Motor neuron (in vitro differentiated cells): ENCODE results near the gene ULK4. TPM values are rescaled to one million over a fixed set of nuclear protein-coding genes. Genes with fewer than 3 reads are reported as not detected.
A peak's percentile ranks its signal among the peaks of the same experiment; 100 is the strongest.
"Not testable (repeated sequence)": the region's sequence is repeated elsewhere in the genome, so short reads cannot be mapped to it uniquely, and the experiment has no call there.

Experiments used
- ATAC-seq, 8 experiments: fragments of 200-7000 bp; cut with Tn5 transposase; replicated peaks in 6 of 8; 2 replicates each; pipeline ENCODE4 v1.8.0; 2021; ENCODE audit warnings: mild to moderate bottlenecking in 8 of 8, moderate library complexity in 8 of 8
- H3K27ac ChIP-seq, 2 donors: fragments of 250-450 bp; sonication (Bioruptor Pico); 2 replicates each; pipeline ENCODE4 v1.9.0; 2021; ENCODE audit warnings: antibody characterized with exemption in 2 of 2, mild to moderate bottlenecking in 2 of 2, moderate library complexity in 1 of 2
- H3K4me1 ChIP-seq, 2 donors: fragments of 250-450 bp; sonication (Bioruptor Pico); replicated peaks in 1 of 2; 2 replicates each; pipeline ENCODE4 v1.6.1; 2021; ENCODE audit warnings: antibody characterized with exemption in 2 of 2, mild to moderate bottlenecking in 2 of 2, moderate library complexity in 1 of 2
- H3K4me3 ChIP-seq, 5 donors: fragments of 250-450 bp; sonication (Bioruptor Pico); 2 replicates each; pipeline ENCODE4 v1.9.0; 2021; ENCODE audit warnings: antibody characterized with exemption in 5 of 5, mild to moderate bottlenecking in 5 of 5, moderate library complexity in 4 of 5
- whole genome bisulfite sequencing, 10 experiments: fragments of 450-650 bp; shearing (Covaris generic); methylation state at CpG; one replicate each; pipeline ENCODE4 v1.0.0; 2022; 5-methylcytosine and 5-hydroxymethylcytosine counted together
- in situ Hi-C, 9 experiments: fragments of 400-800 bp; cut with MboI; loops; one replicate each; pipeline ENCODE4 v1.15.0; 2021; ENCODE audit warnings: low sequenced_read_pairs in 9 of 9, low pct_unique_long_range_greater_than_20kb in 2 of 9; ENCODE audit not compliant: unreplicated experiment in 9 of 9
- total RNA-seq, 8 experiments: library from RNA; unstranded; fragments of 300-600 nt; gene quantifications; 2 replicates each; pipeline versions ENCODE4 v1.2.3 to v1.2.4, GENCODE V29; 2022

ULK4 gene
- total RNA-seq, 8 experiments from 2014 or later = 4.3 to 21.7 (median 9.5) TPM

DNA sequence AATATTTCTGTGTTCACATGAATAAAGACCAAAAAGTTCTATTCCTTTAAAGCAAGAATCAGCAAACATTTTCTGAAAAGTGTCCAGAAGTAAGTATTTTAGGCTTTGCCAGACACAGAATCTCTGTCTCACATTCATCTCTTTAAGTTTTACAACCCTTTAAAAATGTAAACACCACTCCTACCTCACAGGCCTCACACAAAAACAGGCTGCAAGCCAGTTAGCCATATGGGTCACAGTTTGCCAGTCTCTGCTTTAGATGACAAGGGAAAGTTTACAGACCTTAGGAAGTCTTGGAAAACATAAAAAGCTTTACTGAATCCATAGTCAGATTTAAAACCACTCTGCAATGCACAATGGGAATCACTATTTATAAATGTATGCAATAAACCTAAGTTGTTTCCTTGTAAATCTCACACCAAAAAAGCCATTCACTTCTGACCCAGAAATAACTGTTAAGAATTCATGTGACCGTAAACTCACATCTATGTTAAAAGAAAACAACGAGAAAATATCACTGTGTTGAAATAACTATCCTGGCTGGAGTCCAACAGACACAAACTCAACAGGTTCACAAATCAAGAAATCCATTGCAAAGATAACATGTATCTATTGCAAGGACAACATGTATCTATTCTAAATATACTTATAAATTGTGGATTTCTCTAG lies 308.2 kb downstream of the ULK4 start:
- no peak for ATAC-seq

DNA sequence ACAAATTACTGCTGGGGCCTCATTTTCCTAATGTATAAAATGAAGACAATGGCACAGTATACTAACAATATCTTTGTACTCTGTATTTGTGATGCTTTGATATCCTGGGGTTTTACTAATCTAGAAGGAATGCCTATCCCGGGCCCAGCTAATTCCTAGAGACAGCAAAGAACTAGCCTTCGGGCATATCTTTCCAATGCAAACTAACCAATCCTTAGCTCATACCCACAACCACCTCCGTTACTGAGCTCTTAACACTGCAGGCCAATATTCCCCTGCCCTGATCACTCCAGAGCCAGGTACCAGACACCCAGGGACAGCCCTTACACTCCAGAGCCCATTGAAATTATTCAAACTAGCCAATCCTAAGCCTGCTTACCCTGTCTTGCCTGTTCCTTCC lies 309.0 kb downstream of the ULK4 start:
- WGBS, 10 experiments = 0 to 87% (median 63%) methylated on average over 1 to 3 of the region's 3 CpGs; no CpG with 5 or more reads in 4 of the 10 experiments
- peak in 1 of 8 experiments; percentile 23 for ATAC-seq

More for the DNA sequence above, 308.2 kb downstream of the ULK4 start:
- Histone ChIP-seq H3K4me1 (no peaks in the 10 kb centered on the region), H3K4me3 (no peak overlapping the region), H3K27ac (no peak overlapping the region)
- in situ Hi-C loops = no loop called here
- 40 to 91% (median 80%) methylated on average over 1 to 2 of the region's 2 CpGs; no CpG with 5 or more reads in 4 of the 10 experiments for WGBS, 10 experiments

DNA sequence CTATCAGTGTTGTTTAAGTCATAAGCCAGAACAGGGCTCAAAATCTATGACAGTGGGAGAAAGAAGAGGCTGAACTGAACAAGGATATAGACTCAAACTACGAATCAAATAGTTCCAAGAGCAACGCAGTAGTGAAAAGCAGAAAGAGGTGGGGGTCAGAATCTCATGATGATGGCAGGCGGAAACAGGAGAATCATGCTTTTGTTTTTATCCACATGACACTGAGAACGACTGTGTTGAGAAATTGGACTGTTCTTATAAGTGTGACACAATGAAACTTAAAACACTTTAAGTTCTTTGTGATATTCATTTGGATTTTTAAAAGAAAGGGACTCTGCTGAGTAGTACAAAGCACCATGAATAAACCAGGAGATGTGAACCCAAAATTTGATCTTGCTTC lies 309.4 kb downstream of the ULK4 start:
- no peaks in the 10 kb centered on the region for H3K4me1 ChIP-seq
- H3K4me3 ChIP-seq = no peak overlapping the region
- WGBS, 10 experiments = 0 to 85% (median 66%) methylated on average over 1 to 4 of the region's 4 CpGs; no CpG with 5 or more reads in 1 of the 10 experiments
- H3K27ac ChIP-seq = no peak overlapping the region
- in situ Hi-C loops = no loop called here
- ATAC-seq = no peak

More for the DNA sequence above, 309.0 kb downstream of the ULK4 start:
- H3K4me3 ChIP-seq = no peak overlapping the region
- no peaks in the 10 kb centered on the region for H3K4me1 ChIP-seq
- in situ Hi-C loops = no loop called here
- H3K27ac ChIP-seq = no peak overlapping the region

DNA sequence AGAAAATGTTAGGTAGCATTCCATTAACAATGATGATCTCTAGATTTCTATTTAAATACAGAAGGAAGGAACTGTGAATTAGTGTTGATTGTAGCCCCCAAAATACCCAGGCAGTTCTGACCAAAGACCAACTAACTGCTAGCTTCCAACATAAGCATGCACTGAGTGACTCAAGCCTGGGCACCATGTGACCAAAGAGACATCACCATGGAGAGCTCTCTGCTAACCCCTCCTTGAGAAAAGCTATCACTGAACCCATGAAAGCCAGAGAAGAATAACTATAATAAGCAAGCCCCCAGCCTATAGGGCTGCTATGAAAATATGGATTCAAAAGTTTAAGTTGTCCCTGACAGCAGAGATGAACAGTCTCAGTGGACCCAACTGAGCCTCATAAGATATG lies 310.2 kb downstream of the ULK4 start:
- Histone ChIP-seq H3K27ac (no peak overlapping the region), H3K4me3 (no peak overlapping the region), H3K4me1 (no peaks in the 10 kb centered on the region)
- in situ Hi-C loops = no loop called here
- ATAC-seq = peak in 1 of 8 experiments; percentile 60

DNA sequence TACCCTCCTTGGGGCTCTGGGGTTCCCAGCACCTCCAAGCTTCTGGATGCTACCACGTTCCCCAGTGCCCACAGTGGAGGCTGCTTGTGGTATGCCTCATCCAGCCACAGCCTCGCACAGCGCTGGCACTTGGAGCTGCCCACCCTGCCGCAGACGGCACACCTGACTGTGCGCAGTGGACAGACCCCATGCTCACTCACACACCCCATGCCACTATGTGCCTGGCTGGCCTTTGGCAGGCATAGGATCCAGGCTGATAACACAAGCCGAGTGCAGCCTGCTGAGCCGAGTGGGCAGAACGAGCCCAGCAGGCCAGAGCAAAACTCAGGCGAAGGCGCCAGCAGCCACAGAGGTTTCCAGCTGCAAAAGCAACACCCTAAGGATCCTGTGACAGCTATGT lies 311.5 kb downstream of the ULK4 start:
- in situ Hi-C loops = no loop called here
- no peak overlapping the region for H3K27ac ChIP-seq
- H3K4me1 ChIP-seq = no peaks in the 10 kb centered on the region
- 86 to 100% (median 92%) methylated on average over 2 to 7 of the region's 11 CpGs; no CpG with 5 or more reads in 5 of the 10 experiments for WGBS, 10 experiments
- no peak for ATAC-seq
- H3K4me3 ChIP-seq = no peak overlapping the region

DNA sequence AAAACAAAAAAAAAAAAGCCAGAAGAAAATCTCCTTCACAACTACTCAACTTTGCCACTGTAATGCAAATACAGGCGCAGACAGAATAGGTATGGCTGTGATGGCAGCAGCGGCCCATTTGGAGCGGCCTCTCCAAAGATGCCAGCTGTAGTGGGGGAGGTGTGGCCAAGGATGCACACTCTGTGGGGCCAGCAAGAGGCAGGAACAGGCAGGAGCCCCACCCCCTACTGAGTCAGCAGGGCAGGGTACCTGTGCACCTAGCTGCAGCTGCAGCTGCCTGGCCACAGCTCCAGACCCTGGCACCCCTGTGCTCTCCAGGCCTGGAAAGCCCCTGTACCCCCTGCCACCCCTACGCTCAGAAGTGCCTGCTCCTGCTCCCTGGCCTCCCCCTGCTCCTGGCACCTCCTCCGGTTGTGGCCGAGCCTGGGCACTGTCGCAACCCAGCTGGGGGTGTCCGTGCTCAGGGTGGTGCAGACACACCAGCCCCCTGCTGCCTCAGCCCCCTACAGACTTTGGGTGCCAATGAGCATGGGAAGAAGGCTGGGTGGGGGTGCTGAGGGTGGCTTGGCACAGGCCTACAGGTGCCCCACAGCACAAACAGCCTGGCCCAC lies 312.7 kb downstream of the ULK4 start:
- Histone ChIP-seq H3K4me1 (no peaks in the 10 kb centered on the region), H3K4me3 (no peak overlapping the region), H3K27ac (no peak overlapping the region)
- WGBS, 10 experiments = 80 to 100% (median 100%) methylated on average over 1 to 2 of the region's 8 CpGs; no CpG with 5 or more reads in 6 of the 10 experiments
- no peak for ATAC-seq
- in situ Hi-C loops = no loop called here

DNA sequence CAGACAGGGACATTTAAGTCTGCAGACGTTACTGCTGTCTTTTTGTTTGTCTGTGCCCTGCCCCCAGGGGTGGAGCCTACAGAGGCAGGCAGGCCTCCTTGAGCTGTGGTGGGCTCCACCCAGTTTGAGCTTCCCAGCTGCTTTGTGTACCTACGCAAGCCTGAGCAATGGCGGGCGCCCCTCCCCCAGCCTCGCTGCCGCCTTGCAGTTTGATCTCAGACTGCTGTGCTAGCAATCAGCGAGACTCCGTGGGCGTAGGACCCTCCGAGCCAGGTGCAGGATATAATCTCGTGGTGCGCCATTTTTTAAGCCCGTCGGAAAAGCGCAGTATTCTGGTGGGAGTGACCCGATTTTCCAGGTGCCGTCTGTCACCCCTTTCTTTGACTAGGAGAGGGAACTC lies 314.2 kb downstream of the ULK4 start:
- H3K4me1 ChIP-seq, ATAC-seq, H3K4me3 ChIP-seq, H3K27ac ChIP-seq, in situ Hi-C loops: not testable (repeated sequence)
- WGBS, 10 experiments = no CpG with 5 or more reads among the region's 17 CpGs

DNA sequence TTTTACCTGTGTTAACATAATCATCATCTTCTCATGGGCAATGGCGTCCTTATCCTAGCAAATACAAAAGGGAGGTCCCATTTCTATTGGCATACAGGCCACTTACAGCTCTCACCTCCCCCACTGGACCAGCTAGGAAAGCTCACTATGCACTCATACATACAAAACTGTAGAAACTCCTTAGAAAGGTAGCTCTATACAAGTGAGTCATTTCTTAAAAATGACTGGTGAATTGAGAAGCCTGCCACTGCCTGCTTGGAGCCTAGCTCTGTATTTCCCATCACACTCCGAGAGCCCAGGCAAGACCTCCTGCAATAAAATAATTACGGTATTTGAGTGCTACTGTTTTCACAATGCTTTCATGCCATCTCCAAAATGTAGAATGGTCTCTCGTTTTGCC lies 321.8 kb downstream of the ULK4 start:
- in situ Hi-C loops = no loop called here
- WGBS, 10 experiments = 38 to 100% (median 80%) methylated on average over 1 to 4 of the region's 4 CpGs; no CpG with 5 or more reads in 1 of the 10 experiments
- ATAC-seq = no peak

DNA sequence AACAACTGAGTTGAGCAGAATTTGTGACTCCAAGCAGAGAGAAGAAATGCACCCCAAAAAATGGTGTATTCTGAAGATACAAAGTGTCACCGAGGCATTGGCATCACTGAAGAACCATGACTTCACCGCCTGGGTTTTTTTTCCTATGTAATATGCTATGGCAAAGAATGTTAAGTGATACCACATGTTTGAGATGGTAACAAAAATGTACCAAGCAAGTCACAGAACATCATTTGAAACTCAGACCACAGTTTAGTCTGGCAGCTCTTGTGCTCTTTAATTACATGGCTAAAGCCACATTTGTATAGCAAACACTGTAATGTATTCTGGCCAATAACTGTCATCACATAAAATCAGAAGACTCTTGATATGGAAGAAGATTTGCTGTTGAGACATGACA lies 323.5 kb downstream of the ULK4 start:
- in situ Hi-C loops = no loop called here
- no peak for ATAC-seq
- no peaks in the 10 kb centered on the region for H3K4me1 ChIP-seq
- no peak overlapping the region for H3K27ac ChIP-seq
- 27 to 100% (median 86%) methylated on average over 1 to 2 of the region's 2 CpGs for WGBS, 10 experiments
- no peak overlapping the region for H3K4me3 ChIP-seq

More for the DNA sequence above, 321.8 kb downstream of the ULK4 start:
- Histone ChIP-seq H3K4me3 (no peak overlapping the region), H3K4me1 (no peaks in the 10 kb centered on the region), H3K27ac (no peak overlapping the region)

DNA sequence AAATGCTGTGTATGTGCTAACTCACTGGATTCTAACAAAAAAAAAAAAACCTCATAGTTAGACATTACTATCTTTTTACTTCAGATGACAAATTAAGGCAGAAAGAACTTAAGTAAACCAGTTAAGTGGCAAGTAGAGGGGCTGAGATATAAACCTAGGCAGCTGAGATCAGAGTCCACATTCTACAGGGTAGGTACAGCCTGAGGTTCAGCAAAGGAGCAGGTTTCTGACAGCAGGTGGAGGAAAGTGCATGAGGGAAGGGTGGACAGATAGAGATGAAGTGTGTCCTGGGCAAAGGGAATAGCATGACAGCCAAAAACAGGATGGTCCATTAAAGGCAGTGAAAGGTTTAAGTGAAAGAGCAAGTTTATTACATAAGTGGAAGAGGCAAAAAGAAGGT lies 329.2 kb downstream of the ULK4 start:
- no peak overlapping the region for H3K27ac ChIP-seq
- no peak overlapping the region for H3K4me3 ChIP-seq
- no peaks in the 10 kb centered on the region for H3K4me1 ChIP-seq
- in situ Hi-C loops = no loop called here
- ATAC-seq = no peak

DNA sequence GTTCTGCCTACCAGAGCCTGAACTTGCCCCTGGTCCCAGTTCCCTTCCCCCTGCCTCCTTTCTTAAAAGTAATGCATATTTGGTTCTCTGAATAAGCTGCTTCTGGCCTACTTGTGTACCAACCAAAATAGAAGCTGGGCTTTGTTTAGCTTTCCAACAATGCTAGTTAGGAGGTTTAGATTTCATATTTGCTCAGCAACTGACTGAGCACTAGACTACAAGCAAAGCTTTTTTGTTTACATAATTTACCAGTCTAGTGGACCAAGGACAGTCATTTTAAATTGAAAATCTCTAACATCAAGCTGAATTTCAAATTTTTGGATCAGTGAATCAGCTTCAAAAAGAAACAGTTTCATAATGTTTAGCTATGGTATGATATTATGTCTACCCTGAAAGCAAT lies 331.2 kb downstream of the ULK4 start:
- in situ Hi-C loops = no loop called here
- no peak overlapping the region for H3K4me3 ChIP-seq
- peak in 1 of 8 experiments; percentile 41 for ATAC-seq
- H3K4me1 ChIP-seq = no peaks in the 10 kb centered on the region
- H3K27ac ChIP-seq = no peak overlapping the region

DNA sequence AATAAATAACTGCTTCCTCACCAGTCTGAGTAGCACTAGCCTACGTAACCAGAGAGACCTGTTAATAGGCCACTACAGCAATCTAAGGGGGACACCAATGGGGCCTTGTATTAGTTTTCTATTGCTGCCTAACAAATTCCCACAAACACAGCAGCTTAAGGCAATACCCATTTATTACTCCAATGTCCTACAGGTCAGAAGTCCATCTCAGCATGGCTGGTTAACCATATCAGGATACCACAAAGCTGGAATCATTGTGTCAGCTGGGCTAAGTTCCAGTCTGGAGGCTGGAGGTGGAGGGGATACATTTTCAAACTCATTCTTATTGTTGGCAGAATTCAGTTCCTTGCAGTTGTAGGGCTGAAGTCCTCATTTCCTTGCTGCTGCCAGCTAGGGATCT lies 331.9 kb downstream of the ULK4 start:
- no peak overlapping the region for H3K4me3 ChIP-seq
- no peak for ATAC-seq
- WGBS, 10 experiments = 100% methylated on average over 1 of the region's 1 CpG; no CpG with 5 or more reads in 5 of the 10 experiments

DNA sequence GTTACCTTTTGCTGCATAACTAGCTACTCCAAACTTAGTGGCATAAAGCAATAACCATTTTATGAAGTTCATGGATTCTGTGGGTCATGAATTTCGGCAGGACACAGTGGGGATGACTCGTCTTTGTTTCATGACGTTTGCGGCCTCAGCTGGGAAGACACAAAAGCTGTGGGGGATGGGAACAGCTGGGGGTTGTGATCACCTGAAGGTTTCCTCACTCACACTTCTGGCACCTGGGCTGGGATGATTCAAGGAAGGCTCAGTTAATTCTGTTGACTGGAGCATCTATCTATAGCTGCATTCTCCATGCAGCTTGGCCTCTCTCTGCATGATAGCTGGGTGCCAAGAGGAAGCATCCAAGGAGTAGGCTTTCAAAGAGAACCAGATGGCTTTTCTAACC lies 332.8 kb downstream of the ULK4 start:
- Histone ChIP-seq H3K27ac (no peak overlapping the region), H3K4me1 (no peaks in the 10 kb centered on the region), H3K4me3 (no peak overlapping the region)
- WGBS, 10 experiments = 60 to 82% (median 63%) methylated on average over 1 to 4 of the region's 4 CpGs; no CpG with 5 or more reads in 5 of the 10 experiments
- no peak for ATAC-seq
- in situ Hi-C loops = no loop called here

More for the DNA sequence above, 331.9 kb downstream of the ULK4 start:
- H3K27ac ChIP-seq = no peak overlapping the region
- H3K4me1 ChIP-seq = no peaks in the 10 kb centered on the region
- in situ Hi-C loops = no loop called here
